ENCODE results near the gene INF2.

Gene INF2

GRCh38 chr14:104677512-104678332, 11.7 kb upstream of the INF2 start:
- DNase-seq, result peak; percentile 29 to 92 (median 90)

DNA sequence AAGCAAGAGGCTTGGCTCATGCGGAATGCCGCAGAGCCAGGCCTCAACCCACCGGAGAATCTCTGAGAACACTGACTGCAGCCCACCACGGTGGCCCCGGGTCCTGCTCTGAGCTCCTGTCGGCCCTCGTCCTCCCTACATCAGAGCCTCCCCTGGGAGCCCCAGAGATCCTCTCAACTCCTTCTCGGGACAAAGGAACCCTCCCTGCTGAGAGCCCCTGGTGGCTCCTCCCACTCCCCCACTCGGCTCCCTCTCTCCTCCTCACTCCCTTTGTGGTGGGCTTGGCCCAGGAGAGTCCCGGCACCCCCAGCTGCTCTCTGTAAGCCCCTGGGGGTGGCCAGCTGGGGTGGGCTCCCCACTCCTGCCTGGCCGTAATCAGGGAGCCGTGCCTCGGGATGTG, 11.1 kb upstream of the INF2 start:
- peak in 2 of 3 experiments; percentile 71 to 80 for DNase-seq

GRCh38 chr14:104678901-104679705, 10.3 kb upstream of the INF2 start:
- no peak for DNase-seq

GRCh38 chr14:104680056-104680805, 9.2 kb upstream of the INF2 start:
- no peak for DNase-seq

GRCh38 chr14:104680806-104681688, 8.4 kb upstream of the INF2 start:
- DNase-seq, result no peak

DNA sequence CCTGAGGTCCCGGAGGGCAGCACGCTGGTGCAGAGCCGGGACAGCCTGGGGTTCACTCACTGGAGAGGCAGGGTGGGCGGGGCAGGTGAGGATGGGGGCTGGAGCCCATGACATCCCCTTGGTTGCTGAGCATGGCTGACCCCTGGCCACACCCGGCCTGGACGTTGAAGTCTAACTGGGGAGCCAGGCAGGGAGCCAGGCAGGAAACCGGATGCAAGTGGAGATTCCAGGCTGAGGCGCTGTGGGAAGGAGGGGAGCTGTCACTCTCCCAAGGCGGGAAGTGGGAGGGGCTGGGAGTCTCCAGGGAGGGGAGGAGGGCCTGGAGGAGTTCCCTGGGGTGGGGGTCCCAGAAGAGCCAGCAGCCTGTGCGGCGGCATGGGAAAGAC, 7.7 kb upstream of the INF2 start:
- DNase-seq, result no peak

GRCh38 chr14:104682107-104682593, 7.3 kb upstream of the INF2 start:
- DNase-seq, result no peak

- no peak for DNase-seq
These were observed 5.6 kb upstream of the INF2 start for GRCh38 chr14:104683653-104684448.

DNA sequence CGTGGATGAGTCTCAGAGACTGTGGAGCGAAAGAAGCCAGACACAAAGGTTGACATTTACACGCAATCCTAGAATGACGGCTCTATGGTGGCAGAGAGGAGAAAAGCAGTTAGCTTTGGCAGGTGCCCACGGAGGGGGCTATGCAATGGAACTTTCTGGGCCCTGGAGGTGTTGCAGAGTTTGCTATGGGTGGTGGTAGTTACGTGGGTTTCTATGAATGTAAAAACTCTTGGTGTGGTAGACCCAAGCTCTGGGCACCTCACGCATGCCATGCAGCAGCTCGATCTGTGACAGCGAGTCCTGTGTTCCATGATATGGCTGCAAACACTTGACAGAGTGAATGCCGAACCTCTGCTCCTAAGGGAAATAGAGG, 5.0 kb upstream of the INF2 start:
- DNase-seq, result no peak

- DNase-seq, result no peak
These were observed 4.0 kb upstream of the INF2 start for GRCh38 chr14:104685216-104685997.

DNA sequence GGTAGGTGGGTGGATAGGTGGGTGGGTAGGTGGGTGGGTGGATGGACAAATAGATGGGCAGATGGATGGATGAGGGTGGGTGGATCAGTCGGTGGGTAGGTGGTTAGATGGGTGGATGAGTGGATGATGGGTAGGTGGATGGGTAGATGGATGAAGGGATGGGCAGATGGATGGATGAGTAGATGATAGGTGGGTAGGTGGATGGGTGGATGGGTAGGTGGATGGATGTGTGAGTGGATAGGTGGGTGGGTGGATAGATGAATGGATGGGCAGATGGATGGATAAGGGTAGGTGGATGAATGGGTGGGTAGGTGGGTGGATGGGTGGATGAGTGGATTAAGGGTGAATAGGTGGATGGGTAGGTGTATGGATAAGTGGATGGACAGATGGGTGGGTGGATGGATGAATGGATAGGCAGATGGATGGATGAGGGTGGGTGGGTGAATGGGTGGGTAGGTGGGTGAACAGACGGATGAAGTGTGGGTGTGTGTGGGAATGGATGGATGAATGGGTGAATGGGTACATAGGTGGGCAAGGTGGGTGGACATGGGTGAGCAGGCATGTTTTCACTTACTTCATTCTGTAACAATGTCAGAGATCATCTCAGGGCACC, 3.3 kb upstream of the INF2 start:
- no peak for DNase-seq

- no peak for DNase-seq
These were observed 2.5 kb upstream of the INF2 start for GRCh38 chr14:104686624-104687517.

DNA sequence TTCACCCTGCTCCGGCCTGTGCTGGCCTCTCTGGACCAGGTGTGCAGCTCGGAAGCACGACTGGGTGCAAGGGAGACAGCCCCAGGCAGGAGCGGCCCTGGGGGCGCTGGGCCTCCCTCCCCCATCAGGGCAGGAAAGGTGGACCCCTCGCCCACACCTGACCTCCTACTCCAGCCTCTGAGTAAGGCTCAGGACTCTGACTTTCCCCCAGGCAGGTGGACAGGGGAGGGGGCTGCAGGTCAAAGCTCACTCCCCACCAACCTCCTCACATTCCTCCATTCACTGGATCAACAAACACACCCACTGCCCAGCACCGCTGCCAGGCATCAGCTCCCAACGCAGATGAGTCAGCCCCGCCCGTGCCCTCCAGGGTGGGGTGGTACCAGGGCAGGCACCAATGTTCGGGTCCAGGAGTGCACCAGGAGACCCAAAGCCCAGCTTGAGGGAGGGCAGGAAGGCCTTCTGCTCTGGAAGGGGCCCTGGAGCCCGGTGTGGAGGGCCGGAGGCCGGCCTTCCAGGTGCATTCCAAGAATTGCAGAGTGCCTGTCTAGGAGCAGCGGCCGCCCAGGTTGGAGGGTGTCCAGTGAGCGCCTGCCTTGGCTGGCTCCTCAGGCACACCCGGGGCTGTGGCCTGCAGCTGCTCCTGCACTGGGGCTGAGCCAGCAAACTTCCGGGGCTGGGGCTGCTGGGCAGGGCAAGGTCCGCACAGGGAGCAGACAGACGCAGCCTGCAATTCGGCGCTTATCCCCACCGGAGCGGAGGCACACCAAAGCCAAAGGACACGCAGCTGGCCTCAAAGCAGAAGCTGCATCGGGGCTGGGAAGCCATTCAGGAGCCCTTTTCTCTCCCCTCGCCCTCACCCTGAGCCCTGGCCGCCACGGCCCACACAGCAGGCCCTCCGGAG, 1.6 kb upstream of the INF2 start:
- DNase-seq, result peak in 2 of 3 experiments; percentile 49 to 66

- no peak for DNase-seq
These were observed 811 bp upstream of the INF2 start for GRCh38 chr14:104688505-104689108.

- DNase-seq, result peak in 1 of 3 experiments; percentile 54
These were observed 678 bp downstream of the INF2 start for GRCh38 chr14:104689881-104690711.

- DNase-seq, result no peak
These were observed 1.5 kb downstream of the INF2 start for GRCh38 chr14:104690861-104691455.
